Panc1 (cell line): Measurements from ENCODE around the gene LY6G6C.

Experiments used
- CTCF ChIP-seq: fragments of 450-650 bp; IDR thresholded peaks from 2 replicates; pipeline ENCODE4 v1.5.1; 2017; ENCODE audit warnings: mild to moderate bottlenecking
- POLR2AphosphoS5 ChIP-seq: IDR thresholded peaks from 2 replicates; pipeline ENCODE4 v1.6.1; 2012; ENCODE audit warnings: mild to moderate bottlenecking, low read depth, low read length, moderate library complexity

- no peak for TF ChIP-seq CTCF
- TF ChIP-seq POLR2AphosphoS5: no peak
These were observed 51.9 kb downstream of the LY6G6C start, which contains the start of gene LY6G5B for GRCh38 chr6:31669676-31670075.
